Measurements from ENCODE around the gene FIG4. TPM values are rescaled to one million over a fixed set of nuclear protein-coding genes. Genes with fewer than 3 reads are reported as not detected.

The FIG4 gene
- total RNA-seq, 1 experiment from 2014 or later: 23.1 TPM

DNA sequence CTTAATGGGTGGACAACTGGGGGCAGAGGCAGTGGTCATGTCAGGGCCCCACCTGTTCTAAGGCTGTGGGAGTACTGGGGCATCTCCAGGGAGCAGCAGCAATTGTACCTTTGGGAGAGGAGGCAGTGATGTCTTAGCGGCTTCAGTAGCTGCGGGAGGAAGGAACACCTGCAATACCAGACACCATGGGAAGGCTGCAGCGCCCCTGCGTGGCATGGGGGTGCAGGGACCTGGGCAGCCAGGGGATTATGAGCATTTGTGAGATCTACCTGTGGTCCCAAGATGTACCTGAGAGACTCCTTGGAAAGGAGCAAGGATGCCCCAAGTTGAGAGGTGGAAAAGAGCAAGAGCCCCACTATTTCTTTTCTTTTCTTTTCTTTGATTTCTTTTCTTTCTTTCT is 174.9 kb downstream of the FIG4 start:
- WGBS (ENCODE audit: extremely low coverage, insufficient read length, low lambda C conversion rate): no CpG with 5 or more reads among the region's 4 CpGs
- H3K27ac ChIP-seq (ENCODE audit: insufficient read length, low read depth, low read length): no peak overlapping the region
- peaks cover 9% of the 10 kb centered on the region for H3K9me3 ChIP-seq (ENCODE audit: control insufficient read depth, low read depth, low read length)
- peaks cover 14 to 19% (median 16%) of the 10 kb centered on the region in 3 experiments for H3K36me3 Mint-ChIP-seq (ENCODE audit: insufficient read depth in 1 of 3, low read depth in 3 of 3)
- H3K23ac ChIP-seq (ENCODE audit: insufficient read length, low read depth, low read length): no peak overlapping the region
- H3K23me2 ChIP-seq (ENCODE audit: insufficient read length, low read depth, low read length, poor library complexity, severe bottlenecking): no peaks in the 10 kb centered on the region
- TF ChIP-seq, protein P1, sequence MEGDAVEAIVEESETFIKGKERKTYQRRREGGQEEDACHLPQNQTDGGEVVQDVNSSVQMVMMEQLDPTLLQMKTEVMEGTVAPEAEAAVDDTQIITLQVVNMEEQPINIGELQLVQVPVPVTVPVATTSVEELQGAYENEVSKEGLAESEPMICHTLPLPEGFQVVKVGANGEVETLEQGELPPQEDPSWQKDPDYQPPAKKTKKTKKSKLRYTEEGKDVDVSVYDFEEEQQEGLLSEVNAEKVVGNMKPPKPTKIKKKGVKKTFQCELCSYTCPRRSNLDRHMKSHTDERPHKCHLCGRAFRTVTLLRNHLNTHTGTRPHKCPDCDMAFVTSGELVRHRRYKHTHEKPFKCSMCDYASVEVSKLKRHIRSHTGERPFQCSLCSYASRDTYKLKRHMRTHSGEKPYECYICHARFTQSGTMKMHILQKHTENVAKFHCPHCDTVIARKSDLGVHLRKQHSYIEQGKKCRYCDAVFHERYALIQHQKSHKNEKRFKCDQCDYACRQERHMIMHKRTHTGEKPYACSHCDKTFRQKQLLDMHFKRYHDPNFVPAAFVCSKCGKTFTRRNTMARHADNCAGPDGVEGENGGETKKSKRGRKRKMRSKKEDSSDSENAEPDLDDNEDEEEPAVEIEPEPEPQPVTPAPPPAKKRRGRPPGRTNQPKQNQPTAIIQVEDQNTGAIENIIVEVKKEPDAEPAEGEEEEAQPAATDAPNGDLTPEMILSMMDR (conservative IDR thresholded peaks at IDR 0.05): peak; percentile 63
- H3K27me3 Mint-ChIP-seq (ENCODE audit: low read depth): no peaks in the 10 kb centered on the region
- no peak overlapping the region for H3K56ac ChIP-seq (ENCODE audit: insufficient read length, low read depth, low read length)
- H3K4me1 Mint-ChIP-seq: peaks cover 25% of the 10 kb centered on the region in 2 experiments
- no peak overlapping the region for H3K4ac ChIP-seq (ENCODE audit: low read depth, low read length)
- H2BK120ac ChIP-seq (ENCODE audit: low read depth, low read length, poor library complexity, severe bottlenecking): no peak overlapping the region
- no peaks in the 10 kb centered on the region for H3K27me3 ChIP-seq (ENCODE audit: insufficient read depth, low read length)
- H3T11ph ChIP-seq (ENCODE audit: low read length): no peak overlapping the region
- H3K14ac ChIP-seq (ENCODE audit: insufficient read depth, low read length): no peak overlapping the region
- no peak overlapping the region for H3K4me3 Mint-ChIP-seq
- H2BK12ac ChIP-seq (ENCODE audit: insufficient read length, low read depth, low read length): no peak overlapping the region
- H2BK20ac ChIP-seq (ENCODE audit: low read depth, low read length, poor library complexity, severe bottlenecking): no peak overlapping the region
- H4K91ac ChIP-seq (ENCODE audit: insufficient read length, low read depth, low read length): no peak overlapping the region
- no peak overlapping the region for H2BK15ac ChIP-seq (ENCODE audit: low read depth, low read length)
- no peaks in the 10 kb centered on the region for H3K79me1 ChIP-seq (ENCODE audit: insufficient read depth, low read depth, low read length, poor library complexity, severe bottlenecking)
- H3K4me2 ChIP-seq (ENCODE audit: insufficient read depth, insufficient read length, low read length): no peak overlapping the region
- H3K4me1 ChIP-seq (ENCODE audit: insufficient read depth, low read length): peaks cover 6% of the 10 kb centered on the region; the same call in 1 of the 2 replicates
- no peaks in the 10 kb centered on the region for H4K20me1 ChIP-seq (ENCODE audit: control insufficient read depth, insufficient read depth, insufficient read length)
- H3K9me3 Mint-ChIP-seq: peaks cover 15 to 25% of the 10 kb centered on the region in 2 experiments
- no peak overlapping the region for H2AFZ ChIP-seq (ENCODE audit: low read length)
- H4K5ac ChIP-seq (ENCODE audit: insufficient read length, low read depth, low read length): no peak overlapping the region
- H3K18ac ChIP-seq (ENCODE audit: insufficient read length, low read depth, low read length): no peak overlapping the region
- no peak overlapping the region for H3K9ac ChIP-seq (ENCODE audit: extremely low read depth, insufficient read length, low read length)
- H2AK5ac ChIP-seq (ENCODE audit: insufficient read length, low read length): no peak overlapping the region
- no peak overlapping the region for H2BK5ac ChIP-seq (ENCODE audit: insufficient read length, low read length)
- no peak overlapping the region for H4K8ac ChIP-seq (replicated peaks; ENCODE audit: insufficient read length, low read depth, low read length)
- H3K27ac Mint-ChIP-seq: peak overlapping the region in 1 of 3 experiments; percentile 28; a peak in 1 of 7 replicates
- H3K79me2 ChIP-seq (ENCODE audit: insufficient read depth, low read length): no peaks in the 10 kb centered on the region
- peak; percentile 70 for DNase-seq
